GM19397 (cell line): ENCODE data around the gene TNRC6C.
"Not testable (repeated sequence)": the region's sequence is repeated elsewhere in the genome, so short reads cannot be mapped to it uniquely, and the experiment has no call there.

Source experiments
- ATAC-seq: cut with Tn5 transposase; IDR thresholded peaks from one replicate; pipeline ENCODE4 v1.9.1; 2021; ENCODE audit warnings: mild to moderate bottlenecking, moderate library complexity; ENCODE audit not compliant: unreplicated experiment

Gene TNRC6C

GRCh38 chr17:78075545-78075944 lies 117.0 kb downstream of the TNRC6C start:
- ATAC-seq, result no peak

- ATAC-seq, result no peak
Observed at GRCh38 chr17:78079253-78079652, 120.8 kb downstream of the TNRC6C start.

GRCh38 chr17:78081551-78081950 lies 123.0 kb downstream of the TNRC6C start:
- no peak for ATAC-seq

GRCh38 chr17:78082355-78082872 lies 123.9 kb downstream of the TNRC6C start:
- not testable (repeated sequence) for ATAC-seq

GRCh38 chr17:78082988-78083387 lies 124.5 kb downstream of the TNRC6C start:
- ATAC-seq, result no peak

- no peak for ATAC-seq
Observed at GRCh38 chr17:78086740-78087139, 128.2 kb downstream of the TNRC6C start.

GRCh38 chr17:78088529-78088928 lies 130.0 kb downstream of the TNRC6C start:
- no peak for ATAC-seq

- no peak for ATAC-seq
Observed at GRCh38 chr17:78089576-78090281, 131.2 kb downstream of the TNRC6C start.

GRCh38 chr17:78092794-78093324 lies 134.4 kb downstream of the TNRC6C start:
- no peak for ATAC-seq

- ATAC-seq, result no peak
Observed at GRCh38 chr17:78095035-78095434, 136.5 kb downstream of the TNRC6C start.

GRCh38 chr17:78096093-78096492 lies 137.6 kb downstream of the TNRC6C start:
- ATAC-seq, result no peak

GRCh38 chr17:78101112-78101511 lies 142.6 kb downstream of the TNRC6C start:
- no peak for ATAC-seq

- no peak for ATAC-seq
Observed at GRCh38 chr17:78101542-78101941, 143.0 kb downstream of the TNRC6C start.

GRCh38 chr17:78103311-78103710 lies 144.8 kb downstream of the TNRC6C start:
- no peak for ATAC-seq

- ATAC-seq, result no peak
Observed at GRCh38 chr17:78104540-78104941, 146.0 kb downstream of the TNRC6C start.

- no peak for ATAC-seq
Observed at GRCh38 chr17:78105101-78105500, 146.6 kb downstream of the TNRC6C start.

- no peak for ATAC-seq
Observed at GRCh38 chr17:78105551-78105950, 147.0 kb downstream of the TNRC6C start.

GRCh38 chr17:78106211-78106610 lies 147.7 kb downstream of the TNRC6C start:
- no peak for ATAC-seq

GRCh38 chr17:78107457-78107856 lies 149.0 kb downstream of the TNRC6C start:
- ATAC-seq, result no peak

- ATAC-seq, result no peak
Observed at GRCh38 chr17:78107976-78108725, 149.6 kb downstream of the TNRC6C start.

GRCh38 chr17:78108726-78109488 lies 150.4 kb downstream of the TNRC6C start:
- ATAC-seq, result no peak
